PC-3 (cell line): Measurements from ENCODE around the gene SMPX. TPM values are rescaled to one million over a fixed set of nuclear protein-coding genes. Genes with fewer than 3 reads are reported as not detected.
A peak's percentile ranks its signal among the peaks of the same experiment; 100 is the strongest.

ENCODE experiments used
- ATAC-seq: fragments of 200-7000 bp; cut with Tn5 transposase; 2 replicates; pipeline ENCODE4 v1.9.1; 2020; ENCODE audit warnings: mild to moderate bottlenecking, moderate library complexity
- BruUV-seq: library from RNA; stranded (reverse); fragments of 400-500 nt; replicated peaks from 2 replicates; lab custom pipeline; 2021; lab: Mats Ljungman, UMichigan
- CTCF ChIA-PET: fragments of 300-600 bp; sonication (Branson Sonifier 250); formaldehyde crosslinking; loops from one replicate; lab custom pipeline; 2022; ENCODE audit warnings: antibody characterized with exemption; lab: Charles Lee
- POLR2A ChIA-PET: fragments of 300-600 bp; sonication (Branson Sonifier 250); formaldehyde crosslinking; loops from one replicate; lab custom pipeline; 2022; ENCODE audit warnings: antibody characterized with exemption; ENCODE audit not compliant: unreplicated experiment; lab: Charles Lee
- DNase-seq: peaks from one replicate; pipeline ENCODE4 v3.0.0-alpha.2; 2015
- H2AFZ ChIP-seq: fragments of 300-600 bp; sonication (generic); 2 replicates; pipeline ENCODE4 v1.6.0; 2016; ENCODE audit warnings: antibody characterized with exemption, low read length
- H3F3A ChIP-seq: fragments of 300-600 bp; sonication (generic); one replicate; pipeline ENCODE4 v1.6.0; 2017; ENCODE audit warnings: antibody characterized with exemption, low read length, control low read depth, mild to moderate bottlenecking; ENCODE audit not compliant: unreplicated experiment
- H3K27ac ChIP-seq: fragments of 300-600 bp; sonication (generic); 2 replicates; pipeline ENCODE4 v1.5.1; 2016; ENCODE audit warnings: mild to moderate bottlenecking, low read length
- H3K27me3 ChIP-seq: fragments of 300-600 bp; sonication (generic); 2 replicates; pipeline ENCODE4 v1.6.1; 2016; ENCODE audit warnings: low read length, mixed read lengths
- H3K36me3 ChIP-seq: fragments of 300-600 bp; sonication (generic); 2 replicates; pipeline ENCODE4 v1.6.1; 2016; ENCODE audit warnings: low read depth, mixed run types, low read length, mixed read lengths
- H3K4me1 ChIP-seq: fragments of 300-600 bp; sonication (generic); 2 replicates; pipeline ENCODE4 v1.5.1; 2016; ENCODE audit warnings: low read length; ENCODE audit not compliant: insufficient read depth
- H3K4me2 ChIP-seq: fragments of 300-600 bp; sonication (generic); 2 replicates; pipeline ENCODE4 v1.6.0; 2016; ENCODE audit warnings: low read length
- H3K4me3 ChIP-seq: fragments of 300-600 bp; sonication (generic); 2 replicates; pipeline ENCODE4 v1.5.1; 2016; ENCODE audit warnings: mild to moderate bottlenecking, low read length, mixed read lengths
- H3K79me2 ChIP-seq: fragments of 300-600 bp; sonication (generic); 2 replicates; pipeline ENCODE4 v1.6.1; 2017; ENCODE audit warnings: low read length, mixed read lengths
- H3K9ac ChIP-seq: fragments of 300-600 bp; sonication (generic); 2 replicates; pipeline ENCODE4 v1.6.0; 2016; ENCODE audit warnings: mild to moderate bottlenecking, low read length
- H3K9me2 ChIP-seq: fragments of 300-600 bp; sonication (generic); replicated peaks from 2 replicates; pipeline ENCODE4 v1.6.1; 2016; ENCODE audit warnings: mixed run types, low read length, mixed read lengths
- H3K9me3 ChIP-seq: fragments of 300-600 bp; sonication (generic); 2 replicates; pipeline ENCODE4 v1.6.1; 2016; ENCODE audit warnings: low read length, mixed read lengths
- H4K20me1 ChIP-seq: fragments of 300-600 bp; sonication (generic); 2 replicates; pipeline ENCODE4 v1.6.1; 2016; ENCODE audit warnings: low read length, mixed read lengths
- CTCF ChIP-seq: fragments of 300-600 bp; sonication (generic); conservative IDR thresholded peaks from 2 replicates; pipeline ENCODE4 v1.5.1; 2017; ENCODE audit warnings: antibody characterized with exemption, low read depth, mild to moderate bottlenecking, low read length
- EZH2 ChIP-seq: fragments of 300-600 bp; sonication (generic); IDR thresholded peaks from one replicate; pipeline ENCODE4 v1.6.1; 2017; ENCODE audit warnings: antibody characterized with exemption, mild to moderate bottlenecking, low read length; ENCODE audit not compliant: unreplicated experiment
- EZH2phosphoT487 ChIP-seq: fragments of 300-600 bp; sonication (generic); IDR thresholded peaks from 2 replicates; pipeline ENCODE4 v1.6.1; 2018; ENCODE audit warnings: mild to moderate bottlenecking, antibody characterized with exemption, low read length, borderline replicate concordance
- intact Hi-C: fragments of 100-400 bp; cut with micrococcal nuclease; formaldehyde crosslinking; loops from 2 replicates; pipeline ENCODE4 v1.9.0; 2023
- total RNA-seq: library from RNA; depleted of rRNA; stranded (reverse); fragments of >200 nt; gene quantifications from 2 replicates; pipeline ENCODE4 v1.2.3, GENCODE V29; 2014

Gene SMPX
- total RNA-seq, 1 experiment from 2014 or later = not detected

- H3K79me2 ChIP-seq = no peaks in the 10 kb centered on the region
- TF ChIP-seq EZH2 (no peak), CTCF (peak; percentile 49)
- peak; percentile 4 for DNase-seq
- BruUV-seq = no TSS peak
- POLR2A ChIA-PET = no interaction called here
- no peak overlapping the region for H3K27ac ChIP-seq
- H3K27me3 ChIP-seq = no peaks in the 10 kb centered on the region
- intact Hi-C loops = no loop called here
- no peak overlapping the region for H2AFZ ChIP-seq
- no peak overlapping the region for H3K4me2 ChIP-seq
- peaks cover 6% of the 10 kb centered on the region; the same call in 1 of the 2 replicates for H3K4me1 ChIP-seq
- no peak overlapping the region for H3K9ac ChIP-seq
- H3K9me2 ChIP-seq = no peaks in the 10 kb centered on the region
- no peaks in the 10 kb centered on the region for H3K36me3 ChIP-seq
- CTCF ChIA-PET = no interaction called here
- H3K4me3 ChIP-seq = no peak overlapping the region
- no peaks in the 10 kb centered on the region for H3F3A ChIP-seq
- no peak for ATAC-seq
- no peaks in the 10 kb centered on the region for H3K9me3 ChIP-seq
- H4K20me1 ChIP-seq = no peaks in the 10 kb centered on the region
These were observed 49.8 kb downstream of the SMPX start for GRCh38 chrX:21708116-21708515.

- intact Hi-C loops = no loop called here
- POLR2A ChIA-PET = no interaction called here
- no peak overlapping the region for H2AFZ ChIP-seq
- no peaks in the 10 kb centered on the region for H3F3A ChIP-seq
- no peak for TF ChIP-seq EZH2
- TF ChIP-seq CTCF = no peak
- TF ChIP-seq EZH2phosphoT487 = no peak
- no peak overlapping the region for H3K9ac ChIP-seq
- H3K4me2 ChIP-seq = no peak overlapping the region
- no peaks in the 10 kb centered on the region for H3K79me2 ChIP-seq
- H4K20me1 ChIP-seq = no peaks in the 10 kb centered on the region
- no peaks in the 10 kb centered on the region for H3K9me2 ChIP-seq
- ATAC-seq = no peak
- no peaks in the 10 kb centered on the region for H3K4me1 ChIP-seq
- H3K4me3 ChIP-seq = no peak overlapping the region
- BruUV-seq = no TSS peak
- no peaks in the 10 kb centered on the region for H3K9me3 ChIP-seq
- H3K27ac ChIP-seq = no peak overlapping the region
- no peaks in the 10 kb centered on the region for H3K36me3 ChIP-seq
- CTCF ChIA-PET = no interaction called here
- H3K27me3 ChIP-seq = no peaks in the 10 kb centered on the region
- no peak for DNase-seq
These were observed 52.7 kb downstream of the SMPX start for GRCh38 chrX:21705225-21705624.

- 0 out of 2 replicates have a peak, but pooled peaks cover 4% of the 10 kb centered on the region for H3K4me1 ChIP-seq
- CTCF ChIA-PET = no interaction called here
- H3K36me3 ChIP-seq = no peaks in the 10 kb centered on the region
- H2AFZ ChIP-seq = no peak overlapping the region
- H3K9ac ChIP-seq = no peak overlapping the region
- H3K27ac ChIP-seq = no peak overlapping the region
- intact Hi-C loops = no loop called here
- no peaks in the 10 kb centered on the region for H3K9me2 ChIP-seq
- H4K20me1 ChIP-seq = no peaks in the 10 kb centered on the region
- no peaks in the 10 kb centered on the region for H3K79me2 ChIP-seq
- no TSS peak for BruUV-seq
- no peaks in the 10 kb centered on the region for H3F3A ChIP-seq
- H3K9me3 ChIP-seq = no peaks in the 10 kb centered on the region
- no peaks in the 10 kb centered on the region for H3K27me3 ChIP-seq
- TF ChIP-seq EZH2phosphoT487 (no peak), CTCF (no peak), EZH2 (no peak)
- DNase-seq (no peak), ATAC-seq (no peak)
- H3K4me3 ChIP-seq = no peak overlapping the region
- no peak overlapping the region for H3K4me2 ChIP-seq
- POLR2A ChIA-PET = no interaction called here
These were observed 55.2 kb downstream of the SMPX start for GRCh38 chrX:21702725-21703124.
